Kidney (tissue), 14 donors: Measurements from ENCODE around the gene CCDC57. TPM values are rescaled to one million over a fixed set of nuclear protein-coding genes. Genes with fewer than 3 reads are reported as not detected.
A peak's percentile ranks its signal among the peaks of the same experiment; 100 is the strongest.

ENCODE experiments used
- DNase-seq, 5 donors: peaks; one replicate each; pipeline ENCODE4 v3.0.0-alpha.2; 2013 to 2020
- FAIRE-seq: peaks from 2 replicates; lab custom pipeline; 2012; peaks lifted over from hg19 to GRCh38; lab: Jason Lieb, UNC
- H3K27ac ChIP-seq, 2 donors: one replicate each; pipeline ENCODE4 v1.7.0; 2013; ENCODE audit warnings: low read depth in 2 of 2, low read length in 2 of 2, inconsistent platforms in 1 of 2
- H3K27me3 ChIP-seq: one replicate; pipeline ENCODE4 v1.7.1; 2013; ENCODE audit warnings: low read length, inconsistent platforms; ENCODE audit not compliant: control insufficient read depth, insufficient read depth
- H3K36me3 ChIP-seq, 3 donors: one replicate each; pipeline versions ENCODE4 v1.7.0 to v1.7.1; 2013; ENCODE audit warnings: low read length in 3 of 3, control low read depth in 1 of 3, inconsistent platforms in 1 of 3; ENCODE audit not compliant: insufficient read depth in 3 of 3, control insufficient read depth in 2 of 3
- H3K4me1 ChIP-seq, 3 donors: one replicate each; pipeline versions ENCODE4 v1.7.0 to v1.7.1; 2013; ENCODE audit warnings: low read length in 3 of 3, inconsistent platforms in 1 of 3, low read depth in 1 of 3; ENCODE audit not compliant: control insufficient read depth in 2 of 3, insufficient read depth in 2 of 3
- H3K4me3 ChIP-seq, 3 donors: one replicate each; pipeline versions ENCODE4 v1.7.0 to v1.8.1; 2013; ENCODE audit warnings: low read length in 3 of 3, control low read depth in 1 of 3, inconsistent platforms in 1 of 3
- H3K9ac ChIP-seq, 3 donors: one replicate each; pipeline versions ENCODE4 v1.7.0 to v1.7.1; 2013; ENCODE audit warnings: low read length in 3 of 3, control low read depth in 1 of 3, inconsistent platforms in 1 of 3
- H3K9me3 ChIP-seq, 3 donors: one replicate each; pipeline versions ENCODE4 v1.7.0 to v1.7.1; 2013; ENCODE audit warnings: low read length in 3 of 3, control low read depth in 1 of 3, inconsistent platforms in 1 of 3; ENCODE audit not compliant: control insufficient read depth in 2 of 3, insufficient read depth in 1 of 3
- CTCF ChIP-seq: IDR thresholded peaks from 3 replicates; pipeline ENCODE4 v1.5.1; 2012; ENCODE audit warnings: mild to moderate bottlenecking, moderate library complexity, borderline replicate concordance; ENCODE audit not compliant: insufficient read depth; ENCODE audit errors: extremely low read depth
- intact Hi-C: fragments of 100-400 bp; cut with DNase I; formaldehyde crosslinking; loops from one replicate; pipeline ENCODE4 v1.11.1; 2022
- polyA plus RNA-seq: library from polyadenylated mRNA; stranded (reverse); fragments of 350-450 nt; fragmentation: Illumina TruSeq; extraction: RNeasy Lipid Tissue Mini Kit (QIAGEN cat#74804); gene quantifications from one replicate; pipeline ENCODE4 v1.2.3, GENCODE V29; 2014; ENCODE audit warnings: low read depth, low replicate concordance; ENCODE audit not compliant: insufficient read depth
- total RNA-seq: library from RNA; stranded (reverse); fragmentation: NEBNext Ultra II Directional; extraction: Animal tissue kit (Norgen Biotek cat#: 25700); gene quantifications from one replicate; pipeline ENCODE4 v1.2.1, GENCODE V29; 2021
- donor health status: control.
- donor health status: control.
- donor health status: control.
- donor health status: control.
- donor health status: control.
- donor health status: DM: yes; HTN: yes; CAD: no.
- donor health status: Normal renal cell carcinoma (clear cell type).

The CCDC57 gene
- total and polyA plus RNA-seq, 2 donors from 2014 or later: 46.7 to 79.4 TPM

GRCh38 chr17:82101301-82101715 lies 111.3 kb downstream of the CCDC57 start:
- Histone ChIP-seq H3K9me3 (no peaks in the 10 kb centered on the region), H3K27me3 (no peaks in the 10 kb centered on the region), H3K4me1 (peaks cover 0 to 50% (median 23%) of the 10 kb centered on the region in 3 donors), H3K27ac (peak overlapping the region; percentile 14 to 80), H3K4me3 (no peak overlapping the region), H3K9ac (no peak overlapping the region), H3K36me3 (no peaks in the 10 kb centered on the region)
- no peak for FAIRE-seq
- DNase-seq: no peak
- intact Hi-C loops: no loop called here
- no peak for TF ChIP-seq CTCF

DNA sequence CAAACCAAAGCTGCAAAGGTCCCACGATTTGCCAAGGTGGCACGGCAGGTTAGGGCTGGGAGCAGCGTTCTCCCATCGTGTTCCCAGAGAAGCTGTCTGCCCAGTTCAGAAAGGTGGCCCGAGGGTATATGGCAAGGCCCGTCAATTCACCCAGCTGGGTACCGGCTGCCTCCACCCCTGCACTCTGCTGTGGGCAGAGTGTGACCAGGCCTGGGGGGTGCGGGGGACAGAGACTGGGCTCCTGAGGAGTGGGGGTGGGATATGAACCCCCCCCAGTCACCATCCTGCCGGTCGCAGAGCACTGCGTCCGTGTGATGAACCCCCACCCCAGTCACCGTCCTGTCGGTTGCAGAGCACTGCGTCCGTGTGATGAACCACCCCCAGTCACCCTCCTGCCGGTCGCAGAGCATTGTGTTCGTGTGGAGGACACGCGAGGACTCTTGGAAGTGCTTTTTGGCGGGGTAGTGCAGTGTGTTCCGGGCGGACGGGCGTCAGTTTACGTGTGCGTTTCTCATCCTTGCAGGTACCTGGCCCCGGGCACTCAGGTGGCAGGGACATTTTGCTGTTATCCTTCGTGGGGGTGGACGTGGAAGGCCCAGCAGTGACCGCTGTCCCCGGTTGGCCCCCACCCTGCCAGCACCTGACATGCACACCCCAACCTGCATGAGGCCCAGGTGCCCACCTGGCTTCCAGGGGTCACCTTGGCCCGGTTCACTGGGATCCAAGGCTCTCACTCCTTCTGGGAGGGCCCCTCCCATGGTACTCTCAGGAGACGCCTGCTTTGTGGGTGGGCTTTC lies 111.9 kb downstream of the CCDC57 start:
- no peaks in the 10 kb centered on the region for H3K36me3 ChIP-seq
- FAIRE-seq (no peak), DNase-seq (peak in 1 of 5 donors; percentile 72)
- peaks cover 0 to 45% (median 21%) of the 10 kb centered on the region in 3 donors for H3K4me1 ChIP-seq
- intact Hi-C loops: no loop called here
- H3K27ac ChIP-seq: peak overlapping the region in 1 of 2 donors; percentile 80
- H3K27me3 ChIP-seq: no peaks in the 10 kb centered on the region
- no peaks in the 10 kb centered on the region for H3K9me3 ChIP-seq
- no peak overlapping the region for H3K9ac ChIP-seq
- no peak overlapping the region for H3K4me3 ChIP-seq
- no peak for TF ChIP-seq CTCF

GRCh38 chr17:82098939-82099763 lies 113.5 kb downstream of the CCDC57 start:
- H3K9me3 ChIP-seq: no peaks in the 10 kb centered on the region
- DNase-seq (peak in 2 of 5 donors; percentile 39 to 79), FAIRE-seq (no peak)
- H3K9ac ChIP-seq: peak overlapping the region in 1 of 3 donors; percentile 46
- H3K4me3 ChIP-seq: peak overlapping the region in 1 of 3 donors; percentile 51
- TF ChIP-seq CTCF: no peak
- peak overlapping the region; percentile 90 to 93 for H3K27ac ChIP-seq
- peaks cover 0 to 35% (median 16%) of the 10 kb centered on the region in 3 donors for H3K4me1 ChIP-seq
- H3K36me3 ChIP-seq: peaks cover 0 to 7% (median 2%) of the 10 kb centered on the region in 3 donors
- intact Hi-C loops: no loop called here
- H3K27me3 ChIP-seq: no peaks in the 10 kb centered on the region
